ENCODE results near the gene FILIP1.
A peak's percentile ranks its signal among the peaks of the same experiment; 100 is the strongest.
"Not testable (repeated sequence)": the region's sequence is repeated elsewhere in the genome, so short reads cannot be mapped to it uniquely, and the experiment has no call there.

The FILIP1 gene

GRCh38 chr6:75449630-75450206, 43.9 kb downstream of the FILIP1 start:
- DNase-seq = no peak

GRCh38 chr6:75446241-75446880, 47.2 kb downstream of the FILIP1 start:
- DNase-seq = no peak

GRCh38 chr6:75445738-75446137, 47.9 kb downstream of the FILIP1 start:
- DNase-seq = no peak

GRCh38 chr6:75444899-75445298, 48.7 kb downstream of the FILIP1 start:
- DNase-seq = no peak

GRCh38 chr6:75441883-75442282, 51.7 kb downstream of the FILIP1 start:
- not testable (repeated sequence) for DNase-seq

GRCh38 chr6:75441479-75441878, 52.1 kb downstream of the FILIP1 start:
- not testable (repeated sequence) for DNase-seq

- no peak for DNase-seq
These were observed 55.0 kb downstream of the FILIP1 start for GRCh38 chr6:75438442-75439116.

GRCh38 chr6:75438013-75438431, 55.6 kb downstream of the FILIP1 start:
- DNase-seq = no peak

- DNase-seq = no peak
These were observed 56.1 kb downstream of the FILIP1 start for GRCh38 chr6:75437421-75437891.

GRCh38 chr6:75436869-75437268, 56.7 kb downstream of the FILIP1 start:
- no peak for DNase-seq

GRCh38 chr6:75432809-75433208, 60.8 kb downstream of the FILIP1 start:
- DNase-seq = not testable (repeated sequence)

- DNase-seq = peak; percentile 53
These were observed 62.2 kb downstream of the FILIP1 start for GRCh38 chr6:75431379-75431778.

- DNase-seq = peak; percentile 29
These were observed 62.8 kb downstream of the FILIP1 start for GRCh38 chr6:75430631-75431325.

- DNase-seq = no peak
These were observed 64.4 kb downstream of the FILIP1 start for GRCh38 chr6:75429061-75429703.

GRCh38 chr6:75428204-75428603, 65.4 kb downstream of the FILIP1 start:
- DNase-seq = no peak

GRCh38 chr6:75427329-75427728, 66.3 kb downstream of the FILIP1 start:
- no peak for DNase-seq

GRCh38 chr6:75424618-75425548, 68.7 kb downstream of the FILIP1 start:
- DNase-seq = peak; percentile 11

- DNase-seq = no peak
These were observed 70.2 kb downstream of the FILIP1 start for GRCh38 chr6:75423386-75423785.

- DNase-seq = no peak
These were observed 71.5 kb downstream of the FILIP1 start for GRCh38 chr6:75422024-75422639.

- no peak for DNase-seq
These were observed 72.1 kb downstream of the FILIP1 start for GRCh38 chr6:75421316-75422023.

GRCh38 chr6:75419980-75420379, 73.6 kb downstream of the FILIP1 start:
- DNase-seq = no peak
